Calu3 (cell line): ENCODE results near the gene SEC22A. TPM values are rescaled to one million over a fixed set of nuclear protein-coding genes. Genes with fewer than 3 reads are reported as not detected.

ENCODE experiments used
- BruUV-seq: library from RNA; stranded (reverse); fragments of 400-500 nt; replicated peaks from 2 replicates; lab custom pipeline; 2021; lab: Mats Ljungman, UMichigan
- CTCF ChIA-PET: fragments of 300-600 bp; sonication (Branson Sonifier 250); formaldehyde crosslinking; loops from one replicate; lab custom pipeline; 2022; ENCODE audit warnings: antibody characterized with exemption; lab: Charles Lee
- DNase-seq: peaks from one replicate; pipeline ENCODE4 v3.0.0; 2022
- H3K27ac Mint-ChIP-seq: one replicate; pipeline ENCODE4 v1.8.0; 2022; ENCODE audit warnings: mixed read lengths; ENCODE audit not compliant: unreplicated experiment
- H3K27me3 Mint-ChIP-seq: one replicate; pipeline ENCODE4 v1.8.0; 2022; ENCODE audit warnings: mixed read lengths; ENCODE audit not compliant: unreplicated experiment
- H3K36me3 Mint-ChIP-seq: one replicate; pipeline ENCODE4 v1.8.0; 2022; ENCODE audit warnings: mild to moderate bottlenecking, moderate library complexity, mixed read lengths; ENCODE audit not compliant: insufficient read depth, unreplicated experiment
- H3K4me1 Mint-ChIP-seq: one replicate; pipeline ENCODE4 v1.8.0; 2022; ENCODE audit warnings: mild to moderate bottlenecking, low read depth, mixed read lengths; ENCODE audit not compliant: unreplicated experiment
- H3K4me3 Mint-ChIP-seq: one replicate; pipeline ENCODE4 v1.8.0; 2022; ENCODE audit warnings: mild to moderate bottlenecking, low read depth, moderate library complexity, mixed read lengths; ENCODE audit not compliant: unreplicated experiment
- H3K9me3 Mint-ChIP-seq: one replicate; pipeline ENCODE4 v1.8.0; 2022; ENCODE audit warnings: low read depth, mixed read lengths; ENCODE audit not compliant: unreplicated experiment
- intact Hi-C: fragments of 100-400 bp; cut with micrococcal nuclease; formaldehyde crosslinking; loops from one replicate; pipeline ENCODE4 v1.10.0; 2022; ENCODE audit not compliant: unreplicated experiment
- total RNA-seq: library from RNA; stranded (reverse); gene quantifications from 2 replicates; pipeline ENCODE4 v1.2.3, GENCODE V29; 2022
- TF ChIP-seq, protein P1 (sequence below): fragments of 200-600 bp; IDR thresholded peaks from one replicate; pipeline ENCODE4 v1.8.0; 2022; ENCODE audit warnings: antibody characterized with exemption; ENCODE audit not compliant: unreplicated experiment

SEC22A gene
- total RNA-seq, 1 experiment from 2014 or later = 18.6 TPM

DNA sequence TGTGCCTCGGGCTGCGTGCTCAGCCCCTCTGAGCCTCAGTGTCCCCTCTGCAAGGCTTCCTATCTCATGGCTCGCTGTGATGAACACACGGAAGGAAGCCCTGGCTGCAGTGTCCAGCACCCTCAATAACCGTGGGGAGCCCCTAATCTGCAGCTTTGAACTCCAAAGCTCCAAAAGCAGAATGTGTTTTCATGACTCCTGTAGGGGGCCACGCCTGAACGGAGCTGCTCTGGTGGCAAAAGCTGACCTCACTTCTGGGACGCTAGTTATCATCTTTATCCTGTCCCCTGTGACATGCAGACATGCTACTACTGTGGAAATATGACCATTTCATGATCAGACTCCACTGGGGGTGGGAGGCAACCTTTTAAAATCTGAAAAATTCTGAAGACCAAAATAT, 98.8 kb downstream of the SEC22A start:
- intact Hi-C loops = no loop called here
- no peak overlapping the region for H3K4me3 Mint-ChIP-seq
- no peak overlapping the region for H3K27ac Mint-ChIP-seq

DNA sequence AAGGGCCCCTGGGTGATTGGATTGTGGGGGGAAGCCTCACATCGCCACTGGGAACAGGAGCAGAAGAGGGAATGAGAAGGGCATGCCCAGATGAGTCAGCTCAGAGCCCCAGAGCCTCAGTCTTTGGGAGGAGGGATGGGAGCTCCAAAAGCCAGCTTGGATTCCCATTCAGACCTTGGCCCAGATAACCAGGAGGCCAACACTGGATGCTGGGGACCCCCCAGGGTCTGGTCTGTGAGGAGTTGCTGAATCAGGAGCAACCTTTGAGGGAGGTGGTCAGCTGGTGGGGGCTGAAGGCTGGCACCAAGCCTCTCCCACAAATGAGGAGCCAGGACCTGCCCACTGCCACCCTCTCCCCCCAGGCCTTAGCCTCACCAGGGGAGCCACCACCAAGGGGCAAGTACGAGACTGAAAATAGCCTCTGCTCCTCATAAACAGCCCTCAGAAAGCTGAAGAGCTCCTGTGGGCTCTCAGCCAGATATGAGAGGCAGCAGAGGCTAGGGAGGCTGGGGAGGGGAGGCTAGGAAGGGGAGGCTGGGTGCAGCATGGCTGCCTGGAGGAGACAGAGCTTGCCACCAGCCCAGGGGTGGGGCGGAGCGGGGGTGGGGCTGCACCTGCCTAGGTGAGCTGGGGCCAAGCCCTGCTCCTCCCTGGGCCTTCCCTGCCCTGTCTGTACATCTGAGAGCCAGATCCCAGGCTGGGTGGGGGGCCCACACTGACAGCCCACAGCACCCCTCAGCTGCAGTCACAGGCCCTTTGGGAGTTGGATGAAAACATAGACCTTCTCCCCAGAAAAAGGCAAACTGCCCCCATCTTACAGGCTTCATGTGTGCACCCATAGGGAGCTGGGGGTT, 99.8 kb downstream of the SEC22A start:
- Mint-ChIP-seq H3K36me3 (peaks cover 5% of the 10 kb centered on the region), H3K27me3 (peaks cover 22% of the 10 kb centered on the region), H3K4me3 (no peak overlapping the region), H3K4me1 (peaks cover 12% of the 10 kb centered on the region), H3K27ac (no peak overlapping the region), H3K9me3 (peaks cover 4% of the 10 kb centered on the region)
- intact Hi-C loops = no loop called here
- no TSS peak for BruUV-seq
- CTCF ChIA-PET = no interaction called here
- TF ChIP-seq, protein P1, sequence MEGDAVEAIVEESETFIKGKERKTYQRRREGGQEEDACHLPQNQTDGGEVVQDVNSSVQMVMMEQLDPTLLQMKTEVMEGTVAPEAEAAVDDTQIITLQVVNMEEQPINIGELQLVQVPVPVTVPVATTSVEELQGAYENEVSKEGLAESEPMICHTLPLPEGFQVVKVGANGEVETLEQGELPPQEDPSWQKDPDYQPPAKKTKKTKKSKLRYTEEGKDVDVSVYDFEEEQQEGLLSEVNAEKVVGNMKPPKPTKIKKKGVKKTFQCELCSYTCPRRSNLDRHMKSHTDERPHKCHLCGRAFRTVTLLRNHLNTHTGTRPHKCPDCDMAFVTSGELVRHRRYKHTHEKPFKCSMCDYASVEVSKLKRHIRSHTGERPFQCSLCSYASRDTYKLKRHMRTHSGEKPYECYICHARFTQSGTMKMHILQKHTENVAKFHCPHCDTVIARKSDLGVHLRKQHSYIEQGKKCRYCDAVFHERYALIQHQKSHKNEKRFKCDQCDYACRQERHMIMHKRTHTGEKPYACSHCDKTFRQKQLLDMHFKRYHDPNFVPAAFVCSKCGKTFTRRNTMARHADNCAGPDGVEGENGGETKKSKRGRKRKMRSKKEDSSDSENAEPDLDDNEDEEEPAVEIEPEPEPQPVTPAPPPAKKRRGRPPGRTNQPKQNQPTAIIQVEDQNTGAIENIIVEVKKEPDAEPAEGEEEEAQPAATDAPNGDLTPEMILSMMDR = no peak
- DNase-seq = no peak

More for the DNA sequence above, 98.8 kb downstream of the SEC22A start:
- peaks cover 4% of the 10 kb centered on the region for H3K9me3 Mint-ChIP-seq
- CTCF ChIA-PET = no interaction called here
- peaks cover 5% of the 10 kb centered on the region for H3K36me3 Mint-ChIP-seq
- DNase-seq = no peak
- H3K4me1 Mint-ChIP-seq = peaks cover 12% of the 10 kb centered on the region
- TF ChIP-seq, protein P1 = no peak
- H3K27me3 Mint-ChIP-seq = peaks cover 28% of the 10 kb centered on the region
- no TSS peak for BruUV-seq

DNA sequence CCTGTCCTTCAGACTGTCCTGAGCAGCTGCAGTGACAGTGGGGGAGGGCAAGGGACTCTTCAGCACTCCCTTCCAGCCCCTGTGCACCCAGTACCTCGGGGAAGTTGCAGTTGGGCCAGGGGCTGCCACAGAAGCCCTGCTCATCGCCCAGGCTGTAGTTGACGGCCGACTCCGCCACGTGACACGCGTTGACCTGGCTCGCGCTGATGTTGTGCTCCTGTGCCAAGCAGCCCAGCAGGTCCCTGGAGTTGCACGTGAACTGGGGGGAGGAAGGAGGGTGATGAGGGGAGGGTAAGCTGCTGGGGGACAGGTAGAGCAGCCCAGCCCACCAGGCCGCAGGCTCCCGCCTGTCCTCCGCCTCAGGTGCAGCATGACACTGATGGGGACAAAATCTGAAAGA, 101.2 kb downstream of the SEC22A start:
- H3K4me1 Mint-ChIP-seq = peaks cover 12% of the 10 kb centered on the region
- CTCF ChIA-PET = interaction anchor here (0.6 kb wide), 1 partner anchor 219 kb away, joined by 3 read pairs; no protein-coding TSS in a partner anchor
- BruUV-seq = no TSS peak
- peaks cover 27% of the 10 kb centered on the region for H3K27me3 Mint-ChIP-seq
- peaks cover 4% of the 10 kb centered on the region for H3K9me3 Mint-ChIP-seq
- no peaks in the 10 kb centered on the region for H3K36me3 Mint-ChIP-seq
- intact Hi-C loops = no loop called here
- DNase-seq = no peak
- no peak overlapping the region for H3K27ac Mint-ChIP-seq
- TF ChIP-seq, protein P1 = no peak
- H3K4me3 Mint-ChIP-seq = no peak overlapping the region

DNA sequence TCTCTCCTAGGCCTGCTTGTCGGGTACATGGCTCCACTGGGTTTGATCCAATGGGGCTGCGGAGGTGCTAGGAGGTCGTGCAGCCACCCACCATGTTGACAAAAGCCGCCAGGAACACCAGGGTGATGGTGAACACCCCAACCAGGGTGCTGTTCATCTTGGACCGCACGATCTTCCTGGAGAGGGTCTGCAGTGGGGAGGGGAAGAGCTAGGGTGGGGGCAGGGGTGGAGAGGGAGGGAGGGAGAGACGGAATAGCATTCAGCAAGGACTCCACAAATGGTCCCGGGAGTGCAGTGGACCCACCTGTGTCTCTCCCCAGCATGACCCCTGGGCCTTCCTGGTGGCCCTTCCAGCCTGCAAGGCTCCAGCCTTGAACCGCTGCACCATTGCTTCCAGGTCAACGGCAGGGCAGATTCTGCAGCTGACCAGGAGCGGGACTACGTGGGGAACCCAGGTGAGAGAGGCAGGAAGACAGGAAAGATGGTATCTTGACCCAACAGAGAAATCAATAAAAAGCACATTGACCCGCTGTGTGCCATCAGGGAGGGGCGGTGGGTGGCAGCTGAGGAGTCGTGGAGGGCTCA, 102.3 kb downstream of the SEC22A start:
- H3K27me3 Mint-ChIP-seq = peaks cover 28% of the 10 kb centered on the region
- no peak for DNase-seq
- TF ChIP-seq, protein P1 = no peak
- H3K9me3 Mint-ChIP-seq = peaks cover 4% of the 10 kb centered on the region
- no peak overlapping the region for H3K4me3 Mint-ChIP-seq
- H3K36me3 Mint-ChIP-seq = no peaks in the 10 kb centered on the region
- CTCF ChIA-PET = no interaction called here
- intact Hi-C loops = no loop called here
- BruUV-seq = no TSS peak
- H3K27ac Mint-ChIP-seq = no peak overlapping the region
- H3K4me1 Mint-ChIP-seq = peaks cover 5% of the 10 kb centered on the region
